Measurements from ENCODE around the gene RASGRP3. TPM values are rescaled to one million over a fixed set of nuclear protein-coding genes. Genes with fewer than 3 reads are reported as not detected.
A peak's percentile ranks its signal among the peaks of the same experiment; 100 is the strongest.
"Not testable (repeated sequence)": the region's sequence is repeated elsewhere in the genome, so short reads cannot be mapped to it uniquely, and the experiment has no call there.

The RASGRP3 gene
- total RNA-seq, 1 experiment from 2014 or later, result not detected

DNA sequence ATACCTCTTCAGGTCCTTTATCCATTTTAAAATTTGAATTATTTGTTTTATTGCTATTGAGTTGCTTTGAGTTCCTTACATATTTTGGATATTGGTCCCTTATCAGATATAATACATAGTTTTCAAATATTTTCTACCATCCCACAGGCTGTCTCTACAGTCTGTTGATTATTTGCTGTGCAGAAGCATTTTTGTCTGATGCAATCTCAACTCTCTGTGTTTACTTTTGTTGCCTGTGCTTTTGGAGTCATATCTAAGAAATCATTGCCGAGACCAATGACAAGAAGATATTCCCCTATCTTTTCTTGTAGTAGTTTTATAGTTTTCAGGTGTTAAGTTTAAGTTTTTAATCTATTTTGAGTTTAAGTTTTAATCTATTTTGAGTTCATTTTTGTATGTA lies 25.2 kb upstream of the RASGRP3 start:
- DNase-seq (ENCODE audit: low read depth), result no peak
- in situ Hi-C loops (cut with HindIII; ENCODE audit: low pct_unique_long_range_greater_than_20kb, low sequenced_read_pairs), result no loop called here

DNA sequence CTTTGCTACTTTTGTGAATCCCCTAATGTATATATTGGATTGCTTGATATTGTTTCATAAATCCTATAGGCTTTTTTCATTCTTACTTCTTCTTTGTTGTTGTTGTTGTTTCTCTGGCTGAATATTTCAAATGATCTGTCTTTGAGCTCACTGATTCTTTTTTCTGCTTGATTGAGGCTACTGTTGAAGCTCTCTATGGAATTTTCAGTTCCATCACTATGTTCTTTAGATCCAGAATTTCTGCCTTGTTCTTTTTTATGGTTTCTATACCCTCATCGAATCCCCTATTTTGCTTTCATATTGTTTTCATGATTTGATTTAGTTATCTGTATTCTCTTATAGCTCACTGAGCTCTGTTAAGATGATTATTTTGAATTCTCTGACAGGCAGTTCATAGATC lies 24.6 kb upstream of the RASGRP3 start:
- no peak for DNase-seq (ENCODE audit: low read depth)
- in situ Hi-C loops (cut with HindIII; ENCODE audit: low pct_unique_long_range_greater_than_20kb, low sequenced_read_pairs), result no loop called here

DNA sequence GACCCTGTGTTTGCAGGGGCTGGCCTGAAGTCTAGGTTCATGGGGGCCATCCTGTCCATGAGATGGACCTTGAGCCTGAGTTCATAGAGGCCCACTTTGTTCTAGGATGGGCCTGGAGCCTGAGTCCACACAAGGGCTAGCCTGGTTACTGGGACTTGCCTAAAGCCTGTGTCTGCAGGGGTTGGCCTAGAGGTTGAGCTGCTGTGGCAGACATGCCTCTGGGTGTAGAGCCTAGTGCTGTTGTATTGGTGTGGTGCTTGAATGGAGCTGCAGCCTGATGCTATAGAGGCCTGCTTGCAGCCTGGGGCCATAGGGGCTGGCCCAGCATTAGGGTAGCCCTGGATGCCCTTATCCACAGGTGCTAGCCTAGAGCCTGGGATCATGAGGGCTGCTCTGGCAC lies 23.9 kb upstream of the RASGRP3 start:
- DNase-seq (ENCODE audit: low read depth), result no peak
- in situ Hi-C loops (cut with HindIII; ENCODE audit: low pct_unique_long_range_greater_than_20kb, low sequenced_read_pairs), result no loop called here

DNA sequence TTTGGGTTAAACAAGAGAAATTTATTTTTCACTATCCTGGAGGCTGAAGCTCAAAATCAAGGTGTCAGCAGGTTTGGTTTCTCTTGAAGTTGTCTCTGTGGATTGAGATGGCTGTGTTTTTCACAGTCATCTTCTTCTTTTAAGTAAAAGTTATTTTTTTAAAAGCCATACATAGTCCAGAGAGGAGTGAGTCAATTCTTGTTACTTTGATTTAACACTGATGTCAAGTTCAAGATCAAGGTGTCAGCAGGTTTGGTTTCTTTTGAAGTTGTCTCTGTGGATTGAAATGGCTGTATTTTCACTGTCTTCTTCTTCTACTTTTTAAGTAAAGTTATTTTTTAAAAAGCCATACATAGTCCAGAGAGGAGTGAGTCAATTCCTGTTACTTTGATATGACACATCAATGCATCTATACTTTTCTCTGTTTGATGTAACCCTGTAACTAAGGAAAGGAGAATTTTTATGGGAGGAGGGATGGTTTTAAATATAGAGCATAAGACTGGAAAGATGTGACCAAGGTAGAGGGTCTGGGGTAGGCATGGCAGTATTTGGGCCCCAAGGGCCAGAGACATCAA lies 22.5 kb upstream of the RASGRP3 start:
- no peak for DNase-seq (ENCODE audit: low read depth)
- in situ Hi-C loops (cut with HindIII; ENCODE audit: low pct_unique_long_range_greater_than_20kb, low sequenced_read_pairs), result no loop called here

DNA sequence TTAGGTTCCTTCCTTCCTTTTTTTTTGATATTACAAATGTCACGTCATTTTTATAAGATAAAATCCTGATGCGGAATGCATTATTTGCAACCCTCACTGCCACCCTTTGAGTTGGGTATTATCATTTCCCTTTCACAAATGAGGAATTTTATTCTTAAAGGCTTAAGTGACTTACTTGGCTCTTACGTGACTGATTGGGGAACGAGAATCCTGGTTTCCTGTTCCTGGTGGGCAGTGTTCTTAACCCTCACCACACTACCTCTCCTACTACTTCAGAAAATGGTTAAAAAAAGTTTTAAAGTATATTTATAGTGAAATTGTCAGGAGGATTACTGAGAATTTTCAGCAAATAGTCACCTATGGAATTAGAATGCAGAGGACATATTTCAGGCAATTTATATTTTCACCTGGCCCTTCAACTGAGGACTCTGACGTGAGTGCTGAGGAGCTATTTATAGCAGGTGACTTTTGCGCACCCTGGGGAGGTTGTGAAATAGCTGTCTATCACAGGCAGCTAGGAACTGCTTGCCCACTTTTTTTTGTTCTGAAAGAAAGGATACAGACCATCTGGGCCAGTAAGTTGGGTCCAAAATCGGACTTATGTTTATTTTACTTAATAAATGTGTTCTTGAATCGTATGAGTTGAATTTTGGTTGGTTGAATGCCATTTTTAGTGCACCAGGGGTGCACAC lies 18.7 kb upstream of the RASGRP3 start:
- no peak for DNase-seq (ENCODE audit: low read depth)
- in situ Hi-C loops (cut with HindIII; ENCODE audit: low pct_unique_long_range_greater_than_20kb, low sequenced_read_pairs), result no loop called here

DNA sequence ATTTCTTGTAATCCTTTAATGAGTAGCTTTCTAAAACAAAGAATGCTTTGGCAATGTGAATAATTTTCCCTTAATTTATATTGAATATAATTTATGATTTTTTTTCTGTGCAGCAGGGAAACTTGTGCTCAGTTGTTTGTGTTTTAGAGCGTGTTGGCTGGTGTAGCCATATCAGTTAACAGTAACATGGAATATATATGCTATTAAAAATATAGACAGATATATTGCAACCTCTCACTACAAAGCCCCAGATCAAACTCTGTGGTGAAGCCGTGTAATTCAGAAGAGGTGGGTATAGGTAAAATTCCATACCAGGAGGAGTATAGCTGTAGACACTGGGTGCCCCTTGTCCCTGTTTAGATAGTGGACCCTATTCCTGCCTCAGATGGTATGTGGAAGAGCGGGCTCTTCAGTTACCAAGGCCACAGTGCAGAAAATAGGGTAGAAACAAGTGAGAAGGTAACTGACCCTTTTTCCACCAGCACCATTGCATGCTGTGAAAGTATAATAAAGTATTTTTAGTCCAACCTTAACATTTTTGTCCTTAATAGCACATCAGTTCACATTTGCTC lies 18.1 kb upstream of the RASGRP3 start:
- in situ Hi-C loops (cut with HindIII; ENCODE audit: low pct_unique_long_range_greater_than_20kb, low sequenced_read_pairs), result no loop called here
- DNase-seq (ENCODE audit: low read depth), result no peak

DNA sequence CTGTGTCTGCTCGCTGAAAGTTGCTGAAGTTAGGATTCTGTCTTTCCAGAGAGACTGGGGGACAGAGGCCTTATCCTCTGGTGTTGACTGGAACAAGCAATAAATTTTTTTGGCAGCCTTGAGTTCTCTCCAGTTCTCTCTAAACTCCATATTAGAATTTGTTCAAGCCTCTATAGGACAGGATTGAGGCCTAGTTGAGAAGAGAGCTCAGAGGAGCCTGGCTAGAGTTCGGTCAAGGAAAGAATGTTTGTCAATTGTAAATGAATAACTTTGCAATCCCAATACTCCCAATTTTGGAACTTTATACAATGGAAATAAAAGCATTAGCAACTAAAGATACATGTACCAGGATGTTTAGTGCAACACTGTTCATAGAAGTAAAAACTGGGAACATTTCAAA lies 16.7 kb upstream of the RASGRP3 start:
- no peak for DNase-seq (ENCODE audit: low read depth)
- in situ Hi-C loops (cut with HindIII; ENCODE audit: low pct_unique_long_range_greater_than_20kb, low sequenced_read_pairs), result no loop called here

DNA sequence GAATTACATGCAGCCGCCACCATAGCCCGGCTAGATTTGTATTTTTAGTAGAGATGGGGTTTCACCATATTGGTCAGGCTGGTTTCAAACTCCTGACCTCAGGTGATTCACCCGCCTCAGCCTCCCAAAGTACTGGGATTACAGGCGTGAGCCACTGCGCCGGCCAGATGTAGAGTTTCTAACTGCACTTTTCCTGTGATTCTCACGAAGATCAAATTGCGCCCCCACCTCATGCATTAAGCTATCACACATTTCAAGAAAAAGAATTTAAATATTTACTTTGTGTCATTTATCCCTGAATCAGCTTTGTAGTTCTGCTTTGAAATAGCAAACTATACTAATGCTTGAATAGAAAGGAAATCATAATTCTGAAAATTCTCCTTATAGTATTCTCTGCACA lies 13.9 kb upstream of the RASGRP3 start:
- in situ Hi-C loops (cut with HindIII; ENCODE audit: low pct_unique_long_range_greater_than_20kb, low sequenced_read_pairs); DNase-seq (ENCODE audit: low read depth): not testable (repeated sequence)

DNA sequence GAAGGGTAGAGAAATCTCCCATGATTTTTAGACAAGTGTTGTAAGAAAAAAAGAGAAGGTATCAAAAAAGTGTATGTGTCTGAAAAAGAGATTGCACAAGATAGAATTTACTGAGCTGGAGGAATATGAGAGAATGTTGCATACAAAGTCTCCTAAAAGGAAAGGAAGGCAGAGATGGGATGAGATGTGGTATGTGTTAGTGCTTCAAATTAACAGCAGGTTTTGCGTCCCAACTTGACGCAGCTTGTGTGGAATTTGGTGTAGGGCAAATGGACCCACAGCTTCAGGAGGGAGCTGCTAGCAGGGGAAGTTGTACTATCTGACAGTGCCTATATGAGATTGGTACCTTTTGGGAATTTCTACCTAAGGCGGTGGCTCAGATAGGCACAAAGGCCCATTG lies 9.0 kb upstream of the RASGRP3 start:
- no peak for DNase-seq (ENCODE audit: low read depth)
- in situ Hi-C loops (cut with HindIII; ENCODE audit: low pct_unique_long_range_greater_than_20kb, low sequenced_read_pairs), result no loop called here

DNA sequence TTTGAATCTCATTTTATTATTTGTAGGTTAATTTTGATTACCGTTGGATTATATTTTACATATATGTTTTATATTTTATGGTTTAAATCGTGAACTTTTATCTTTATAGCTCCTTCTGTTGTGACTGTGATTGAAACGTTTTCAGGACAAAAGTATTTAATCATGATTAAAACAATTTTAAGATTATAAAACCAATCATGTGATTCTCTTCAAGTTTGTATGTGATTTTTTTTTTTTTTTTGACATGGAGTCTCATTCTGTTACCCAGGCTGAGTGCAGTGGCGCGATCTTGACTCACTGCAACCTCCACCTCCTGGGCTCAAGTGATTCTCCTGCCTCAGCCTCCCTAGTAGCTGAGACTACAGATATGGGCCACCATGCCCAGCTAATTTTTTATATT lies 7.2 kb upstream of the RASGRP3 start:
- no peak for DNase-seq (ENCODE audit: low read depth)
- in situ Hi-C loops (cut with HindIII; ENCODE audit: low pct_unique_long_range_greater_than_20kb, low sequenced_read_pairs), result no loop called here

DNA sequence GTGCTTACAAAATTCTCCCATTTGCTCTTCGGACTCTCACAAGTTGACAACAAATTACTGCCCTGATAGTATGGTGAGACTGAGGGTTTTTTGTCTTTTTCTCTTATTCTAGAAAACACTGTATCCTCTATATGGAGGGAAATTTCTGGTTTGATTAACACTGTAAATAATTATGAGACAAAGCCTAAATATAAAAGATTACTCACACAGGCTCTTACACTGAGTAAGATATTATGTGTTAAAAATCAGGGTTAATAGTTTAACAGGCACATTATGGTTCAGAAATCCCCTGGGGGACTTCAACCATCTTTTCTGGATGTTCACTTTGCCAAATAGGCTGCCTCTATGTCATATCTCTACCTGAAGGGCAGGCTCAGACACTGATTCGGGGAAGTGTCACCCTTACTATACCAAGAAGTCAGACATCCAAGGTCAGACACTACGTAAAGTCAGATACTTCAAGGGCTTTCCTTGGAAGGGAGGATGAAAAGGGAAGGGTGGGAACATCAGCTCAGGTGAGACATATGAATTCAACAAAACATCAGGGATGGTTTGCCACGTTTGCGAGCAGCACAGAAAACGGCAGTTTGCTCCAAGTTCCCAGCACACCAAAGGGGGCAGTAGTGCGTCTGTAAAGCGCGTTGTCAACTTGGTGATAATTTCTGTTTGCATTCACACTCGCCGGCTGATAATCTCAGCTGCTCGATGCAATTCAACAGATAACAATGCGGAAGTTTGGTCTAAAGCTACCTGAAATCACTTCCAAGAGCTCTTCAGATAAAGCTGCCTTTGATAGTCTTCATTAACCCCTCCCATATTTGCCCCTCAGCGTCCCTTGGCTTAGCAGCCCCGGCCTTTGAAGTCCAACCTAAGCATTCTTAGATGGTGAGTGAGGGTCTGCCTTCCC lies 972 bp upstream of the RASGRP3 start:
- in situ Hi-C loops (cut with HindIII; ENCODE audit: low pct_unique_long_range_greater_than_20kb, low sequenced_read_pairs), result no loop called here
- DNase-seq (ENCODE audit: low read depth), result peak; percentile 64

DNA sequence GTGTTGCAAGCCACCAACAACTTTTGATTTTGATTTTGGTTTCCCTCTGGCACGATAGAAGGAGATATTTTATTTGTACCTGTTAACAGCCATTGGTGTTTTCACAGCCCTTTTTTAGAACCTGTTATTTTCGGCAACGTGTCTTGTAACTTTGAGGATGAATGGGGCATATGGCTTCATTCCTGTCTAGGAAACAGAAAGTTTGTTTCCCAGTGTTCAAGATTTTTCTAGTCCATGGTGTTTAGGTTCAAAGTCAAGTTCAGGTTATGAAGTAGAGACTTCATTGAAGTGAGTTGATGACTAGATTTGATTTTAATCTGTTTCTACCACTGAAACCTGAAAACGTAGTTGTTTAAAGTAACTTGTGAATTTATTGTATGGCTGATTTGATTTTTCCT lies 343 bp downstream of the RASGRP3 start:
- in situ Hi-C loops (cut with HindIII; ENCODE audit: low pct_unique_long_range_greater_than_20kb, low sequenced_read_pairs), result no loop called here
- no peak for DNase-seq (ENCODE audit: low read depth)

DNA sequence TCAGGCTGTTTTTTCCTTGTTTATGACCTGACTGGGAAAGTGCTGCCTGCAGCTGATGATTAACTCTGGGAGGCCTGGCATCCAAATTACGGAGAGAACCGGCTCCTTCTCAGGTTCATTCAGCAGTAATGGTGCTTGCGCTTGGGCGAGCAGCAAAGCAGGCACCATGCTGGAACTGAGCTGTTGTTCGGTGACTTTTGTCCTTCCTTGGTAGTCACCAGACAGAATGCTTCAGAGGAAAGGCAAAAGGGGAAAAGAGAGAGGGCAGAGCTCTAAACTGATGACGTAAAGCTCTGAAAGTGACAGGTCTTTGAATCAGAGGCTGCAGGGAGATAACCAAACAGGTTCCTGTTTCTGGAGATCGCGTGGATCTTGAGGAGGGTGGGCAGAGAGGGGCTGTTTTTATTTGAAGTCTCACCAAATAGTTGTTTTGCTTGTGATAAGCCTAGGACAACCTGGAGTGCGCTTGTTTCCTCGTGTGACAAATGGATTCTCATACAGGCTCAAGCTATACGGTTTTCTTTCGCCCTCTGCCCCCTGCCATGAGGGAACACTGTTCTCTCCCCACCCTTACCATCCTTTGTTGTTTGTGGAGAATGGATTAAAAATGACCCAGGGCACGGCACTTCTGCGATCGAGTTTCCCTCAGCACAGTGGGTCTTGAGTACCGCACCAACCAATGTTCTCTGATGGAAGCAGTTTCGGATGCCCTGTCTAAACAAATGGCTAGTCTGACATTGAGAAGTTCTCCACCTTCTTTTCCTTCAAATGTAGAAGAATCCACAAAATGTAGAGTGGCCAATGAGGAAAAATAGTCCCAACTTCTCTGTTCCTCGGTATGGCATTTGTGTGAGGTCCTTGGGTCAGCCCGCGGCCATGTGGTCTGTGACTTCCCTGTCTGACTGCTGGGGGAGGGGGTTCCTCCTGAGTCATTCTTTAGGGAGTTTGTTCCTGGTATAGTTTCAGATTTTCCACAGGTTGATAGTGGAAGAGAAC lies 1.3 kb downstream of the RASGRP3 start:
- in situ Hi-C loops (cut with HindIII; ENCODE audit: low pct_unique_long_range_greater_than_20kb, low sequenced_read_pairs), result no loop called here
- peak; percentile 6 for DNase-seq (ENCODE audit: low read depth)

DNA sequence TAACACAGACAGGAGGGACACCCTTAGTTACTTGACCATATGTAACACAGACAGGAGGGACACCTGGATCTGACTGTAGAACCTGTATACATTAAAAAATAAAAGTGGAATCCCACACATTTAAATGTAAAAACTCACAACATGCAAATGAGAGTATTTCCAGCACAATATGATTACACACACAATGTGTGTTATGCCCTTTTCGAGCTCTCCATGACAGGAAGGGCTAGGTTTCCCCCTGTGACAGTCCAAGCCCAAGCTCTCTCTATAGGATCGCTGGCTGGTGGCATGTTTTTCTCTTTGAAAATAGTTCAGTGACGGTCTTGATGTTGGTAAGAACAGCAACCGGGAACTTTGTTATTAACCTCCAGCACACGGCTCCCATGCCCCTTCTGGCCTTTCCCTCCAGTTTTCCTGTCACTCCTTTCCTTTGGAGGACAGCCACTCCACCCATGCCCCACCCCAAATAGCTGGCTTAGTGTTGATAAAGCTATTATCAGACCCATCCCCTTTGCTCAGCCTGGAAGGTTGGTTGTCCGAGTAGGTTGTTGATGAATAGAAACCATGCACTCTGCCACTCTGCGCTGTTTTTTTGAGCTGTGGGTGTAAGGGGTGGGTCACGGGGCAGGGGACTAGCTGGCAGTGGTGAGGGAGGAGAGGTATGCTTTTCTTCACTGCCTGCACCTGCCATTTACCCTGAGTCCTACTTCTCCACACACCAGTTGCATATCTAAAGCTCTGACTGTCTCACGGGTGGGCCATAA lies 2.7 kb downstream of the RASGRP3 start:
- DNase-seq (ENCODE audit: low read depth), result no peak
- in situ Hi-C loops (cut with HindIII; ENCODE audit: low pct_unique_long_range_greater_than_20kb, low sequenced_read_pairs), result no loop called here

DNA sequence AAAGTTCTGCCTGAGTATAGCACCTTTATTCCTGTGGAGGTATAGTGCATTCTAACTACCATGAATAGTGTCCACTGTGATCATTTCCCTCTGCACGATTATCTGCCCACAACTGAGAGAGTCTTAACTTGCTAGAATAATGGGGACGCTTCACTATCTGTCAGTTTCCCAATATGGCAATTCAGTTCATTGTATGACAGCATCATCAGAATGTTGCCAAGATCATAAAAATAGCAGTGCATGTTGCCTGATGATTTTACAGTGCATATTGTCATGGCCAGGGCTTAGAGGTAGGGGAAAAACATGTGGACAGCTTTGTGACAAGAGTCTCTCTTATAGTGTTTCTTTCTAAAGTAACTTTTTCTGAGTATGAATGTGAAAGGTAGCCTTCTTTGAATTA lies 6.1 kb downstream of the RASGRP3 start:
- no peak for DNase-seq (ENCODE audit: low read depth)
- in situ Hi-C loops (cut with HindIII; ENCODE audit: low pct_unique_long_range_greater_than_20kb, low sequenced_read_pairs), result no loop called here

DNA sequence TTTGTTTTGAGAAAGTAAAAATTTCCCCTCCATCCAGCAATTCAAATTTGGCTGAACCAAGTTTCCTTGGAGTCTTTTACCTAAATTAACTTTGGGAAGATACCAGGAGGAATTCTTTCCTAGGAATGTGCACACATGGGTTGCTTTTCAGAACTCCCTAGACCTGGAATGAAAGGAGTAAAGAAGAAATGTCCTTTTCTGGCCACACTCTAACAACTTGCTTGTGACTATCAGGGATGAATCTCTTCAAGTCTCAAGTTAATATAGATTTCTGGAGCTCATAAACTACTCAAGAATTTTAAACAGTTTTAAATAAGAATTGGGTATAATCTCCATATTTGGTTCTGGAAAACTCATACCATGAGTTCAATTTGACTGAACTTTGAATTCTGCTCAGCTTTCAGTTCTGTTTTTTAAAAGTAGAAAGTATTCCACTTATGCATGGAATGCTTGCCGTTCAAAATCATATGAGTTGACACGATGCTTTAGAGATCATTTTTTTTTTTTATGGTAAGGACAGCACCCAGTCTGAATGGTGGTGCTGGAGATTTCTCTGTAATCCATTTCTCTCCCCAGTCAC lies 7.7 kb downstream of the RASGRP3 start:
- in situ Hi-C loops (cut with HindIII; ENCODE audit: low pct_unique_long_range_greater_than_20kb, low sequenced_read_pairs), result no loop called here
- no peak for DNase-seq (ENCODE audit: low read depth)

DNA sequence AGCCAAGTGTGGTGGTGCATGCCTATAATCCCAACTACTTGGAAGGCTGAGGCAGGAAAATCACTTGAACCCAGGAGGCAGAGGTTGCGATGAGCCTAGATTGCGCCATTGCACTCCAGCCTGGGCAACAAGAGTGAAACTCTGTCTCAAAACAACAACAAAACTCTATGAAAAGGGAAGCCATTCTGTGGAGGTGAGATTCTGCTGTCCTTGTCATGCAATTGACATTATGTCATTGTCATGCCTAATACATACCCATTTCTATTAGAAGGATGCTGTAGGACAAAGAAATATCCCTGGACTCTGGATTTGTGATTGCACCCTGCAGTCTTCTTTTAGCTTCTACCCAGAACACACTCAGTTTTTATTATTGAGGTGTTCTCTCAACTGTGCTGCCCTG lies 8.6 kb downstream of the RASGRP3 start:
- DNase-seq (ENCODE audit: low read depth), result no peak
- in situ Hi-C loops (cut with HindIII; ENCODE audit: low pct_unique_long_range_greater_than_20kb, low sequenced_read_pairs), result no loop called here

All from Caki2 (cell line).